ENCODE results near the gene CTBP2. TPM values are rescaled to one million over a fixed set of nuclear protein-coding genes. Genes with fewer than 3 reads are reported as not detected.

CTBP2 gene
- total RNA-seq, 4 donors from 2014 or later, result 41.8 to 55.9 (median 47.1) TPM

DNA sequence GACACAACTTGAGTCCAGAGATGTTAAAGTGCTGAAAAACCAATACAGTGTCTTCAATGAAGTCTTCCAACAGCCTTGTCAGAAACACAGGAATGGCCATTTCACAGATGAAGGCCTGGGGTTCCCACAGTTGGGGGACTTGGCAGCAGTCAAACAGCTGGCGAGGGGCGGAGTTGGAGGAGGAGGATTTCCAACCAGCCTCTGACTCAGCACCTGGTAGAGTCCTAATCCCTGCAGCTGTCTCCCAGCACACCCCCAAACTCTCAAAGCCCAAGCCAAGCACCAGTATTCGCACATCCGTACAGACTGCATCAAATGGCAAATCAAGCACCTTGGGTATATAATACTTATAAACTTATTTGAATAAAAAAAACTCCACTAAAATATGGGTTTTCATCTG lies 28.0 kb downstream of the CTBP2 start:
- intact Hi-C loops (cut with DNase I), result no loop called here
- whole genome bisulfite sequencing, 2 donors, result 86 to 89% methylated on average over 4 of the region's 4 CpGs
- TF ChIP-seq, protein P1, sequence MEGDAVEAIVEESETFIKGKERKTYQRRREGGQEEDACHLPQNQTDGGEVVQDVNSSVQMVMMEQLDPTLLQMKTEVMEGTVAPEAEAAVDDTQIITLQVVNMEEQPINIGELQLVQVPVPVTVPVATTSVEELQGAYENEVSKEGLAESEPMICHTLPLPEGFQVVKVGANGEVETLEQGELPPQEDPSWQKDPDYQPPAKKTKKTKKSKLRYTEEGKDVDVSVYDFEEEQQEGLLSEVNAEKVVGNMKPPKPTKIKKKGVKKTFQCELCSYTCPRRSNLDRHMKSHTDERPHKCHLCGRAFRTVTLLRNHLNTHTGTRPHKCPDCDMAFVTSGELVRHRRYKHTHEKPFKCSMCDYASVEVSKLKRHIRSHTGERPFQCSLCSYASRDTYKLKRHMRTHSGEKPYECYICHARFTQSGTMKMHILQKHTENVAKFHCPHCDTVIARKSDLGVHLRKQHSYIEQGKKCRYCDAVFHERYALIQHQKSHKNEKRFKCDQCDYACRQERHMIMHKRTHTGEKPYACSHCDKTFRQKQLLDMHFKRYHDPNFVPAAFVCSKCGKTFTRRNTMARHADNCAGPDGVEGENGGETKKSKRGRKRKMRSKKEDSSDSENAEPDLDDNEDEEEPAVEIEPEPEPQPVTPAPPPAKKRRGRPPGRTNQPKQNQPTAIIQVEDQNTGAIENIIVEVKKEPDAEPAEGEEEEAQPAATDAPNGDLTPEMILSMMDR (IDR thresholded peaks at IDR 0.05), result no peak
- TF ChIP-seq POLR2A (IDR thresholded peaks at IDR 0.05), result no peak

DNA sequence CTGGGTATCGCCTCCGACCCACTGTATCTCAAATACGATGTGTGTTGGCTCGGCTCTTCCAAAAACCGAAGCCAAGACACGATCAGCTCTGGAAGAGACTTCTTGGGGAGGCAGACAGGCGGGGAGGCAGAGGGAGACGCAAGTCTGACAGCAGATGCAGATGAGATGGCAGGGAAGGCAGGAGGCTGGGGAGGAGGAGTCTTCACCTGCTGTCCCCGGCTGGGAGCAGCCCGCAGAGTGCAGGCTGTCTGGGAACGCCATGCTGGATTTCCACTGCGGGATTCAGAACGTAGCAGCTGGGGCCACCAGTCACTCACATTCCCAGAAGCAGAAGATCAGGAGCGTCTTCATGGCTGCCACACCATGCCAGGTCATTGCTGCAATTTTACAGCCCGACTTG lies 29.4 kb downstream of the CTBP2 start:
- TF ChIP-seq, protein P1 (IDR thresholded peaks at IDR 0.05), result no peak
- no peak for TF ChIP-seq POLR2A (IDR thresholded peaks at IDR 0.05)
- intact Hi-C loops (cut with DNase I), result no loop called here
- Histone ChIP-seq H3K36me3 (peaks cover 0 to 56% (median 0%) of the 10 kb centered on the region in 3 donors), H3K4me1 (peaks cover 0 to 57% (median 5%) of the 10 kb centered on the region in 3 donors), H3K4me3 (no peak overlapping the region), H3K9me3 (no peaks in the 10 kb centered on the region), H3K27me3 (no peaks in the 10 kb centered on the region), H3K27ac (no peak overlapping the region)
- DNase-seq, result no peak
- 93 to 94% methylated on average over 13 to 14 of the region's 15 CpGs for WGBS, 2 donors

More for the DNA sequence above, 28.0 kb downstream of the CTBP2 start:
- H3K4me3 ChIP-seq, result no peak overlapping the region
- H3K36me3 ChIP-seq, result peaks cover 0 to 64% (median 0%) of the 10 kb centered on the region in 3 donors
- no peak overlapping the region for H3K27ac ChIP-seq
- H3K9me3 ChIP-seq, result no peaks in the 10 kb centered on the region
- peaks cover 0 to 52% (median 7%) of the 10 kb centered on the region in 3 donors for H3K4me1 ChIP-seq
- H3K27me3 ChIP-seq, result no peaks in the 10 kb centered on the region
- no peak for DNase-seq

DNA sequence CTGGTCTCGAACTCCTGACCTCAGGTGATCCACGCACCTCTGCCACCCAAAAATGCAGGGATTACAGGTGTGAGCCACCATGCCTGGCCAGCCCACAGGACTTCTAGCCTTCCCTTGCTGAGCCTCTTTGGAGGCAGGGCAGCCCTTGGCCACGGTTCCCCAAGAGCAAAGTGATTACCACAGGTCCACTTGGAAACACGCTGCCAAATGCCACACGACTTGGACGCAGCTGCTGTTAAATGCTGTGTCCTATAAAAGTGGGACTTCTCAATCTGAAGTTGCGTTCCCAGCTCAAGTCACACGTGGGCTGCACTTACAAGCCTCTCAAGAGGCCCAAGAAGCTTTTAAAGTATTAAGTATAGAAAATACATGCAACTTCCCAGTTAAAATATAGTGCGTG lies 30.1 kb downstream of the CTBP2 start:
- Histone ChIP-seq H3K4me3 (no peak overlapping the region), H3K27ac (no peak overlapping the region), H3K4me1 (peaks cover 0 to 57% (median 2%) of the 10 kb centered on the region in 3 donors), H3K27me3 (no peaks in the 10 kb centered on the region), H3K9me3 (no peaks in the 10 kb centered on the region), H3K36me3 (peaks cover 0 to 50% (median 0%) of the 10 kb centered on the region in 3 donors)
- TF ChIP-seq, protein P1 (IDR thresholded peaks at IDR 0.05), result no peak
- no peak for TF ChIP-seq POLR2A (IDR thresholded peaks at IDR 0.05)
- no peak for DNase-seq
- 89 to 92% methylated on average over 6 of the region's 9 CpGs for WGBS, 2 donors
- intact Hi-C loops (cut with DNase I), result no loop called here

DNA sequence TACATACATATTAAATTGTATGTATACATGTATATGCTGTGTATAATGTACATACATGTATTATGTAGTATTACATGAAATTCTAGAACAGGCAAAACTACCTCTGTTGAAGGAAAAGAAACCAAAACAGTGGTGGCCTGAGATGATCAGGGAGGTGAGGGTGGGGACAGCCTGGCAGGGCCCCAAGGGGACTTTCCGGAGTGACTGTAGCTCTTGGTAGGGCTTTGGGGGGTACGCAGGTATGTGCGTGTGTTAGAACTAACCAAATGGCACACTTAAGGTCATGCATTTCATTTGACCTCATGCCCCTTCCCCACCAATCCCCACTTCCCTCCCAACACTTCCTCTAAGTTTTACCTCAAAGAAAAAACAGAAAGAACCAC lies 31.3 kb downstream of the CTBP2 start:
- intact Hi-C loops (cut with DNase I), result no loop called here
- no peak overlapping the region for H3K27ac ChIP-seq
- peaks cover 5 to 61% (median 11%) of the 10 kb centered on the region in 3 donors for H3K4me1 ChIP-seq

DNA sequence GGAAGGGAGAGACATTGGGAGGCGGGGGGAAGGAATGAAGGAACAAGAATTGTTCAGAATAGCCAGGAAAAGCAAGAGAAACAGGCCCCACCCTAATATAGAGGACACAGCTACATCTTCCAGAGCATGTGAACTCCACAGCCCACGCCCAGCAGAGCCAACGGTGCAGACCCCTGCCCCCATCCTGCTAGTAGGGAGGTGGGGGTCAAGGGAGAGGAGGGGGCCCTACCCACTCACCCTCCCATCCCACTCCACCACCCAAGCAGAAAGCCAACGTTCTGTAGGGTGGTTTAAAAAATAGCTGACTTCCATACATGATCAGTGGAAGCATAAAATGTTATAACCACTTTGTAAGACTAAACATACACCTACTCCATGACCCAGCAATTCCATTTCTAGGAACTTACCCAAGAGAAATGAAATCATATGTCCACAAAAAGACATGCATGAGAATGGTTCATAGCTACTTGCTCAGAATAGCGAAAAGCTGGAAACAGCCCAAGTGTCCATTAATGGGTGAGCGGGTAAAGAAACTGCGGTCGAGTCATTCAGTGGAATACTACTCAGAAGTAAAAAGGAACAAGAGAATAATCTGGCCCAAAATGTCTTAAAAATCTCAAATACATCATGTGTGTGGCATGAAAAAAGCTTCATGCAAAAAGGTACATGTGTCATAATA lies 31.8 kb downstream of the CTBP2 start:
- intact Hi-C loops (cut with DNase I), result no loop called here
- Histone ChIP-seq H3K9me3 (no peaks in the 10 kb centered on the region), H3K27ac (no peak overlapping the region), H3K27me3 (no peaks in the 10 kb centered on the region), H3K4me3 (no peak overlapping the region), H3K4me1 (peaks cover 8 to 61% (median 16%) of the 10 kb centered on the region in 3 donors), H3K36me3 (peaks cover 0 to 45% (median 0%) of the 10 kb centered on the region in 3 donors)
- TF ChIP-seq POLR2A (IDR thresholded peaks at IDR 0.05), result no peak
- TF ChIP-seq, protein P1 (IDR thresholded peaks at IDR 0.05), result no peak
- 82 to 87% methylated on average over 8 of the region's 8 CpGs for WGBS, 2 donors
- no peak for DNase-seq

More for the DNA sequence above, 31.3 kb downstream of the CTBP2 start:
- DNase-seq, result no peak
- Histone ChIP-seq H3K4me3 (no peak overlapping the region), H3K36me3 (peaks cover 0 to 50% (median 0%) of the 10 kb centered on the region in 3 donors), H3K27me3 (no peaks in the 10 kb centered on the region), H3K9me3 (no peaks in the 10 kb centered on the region)
- WGBS, 2 donors, result 65 to 78% methylated on average over 3 of the region's 3 CpGs
- TF ChIP-seq, protein P1 (IDR thresholded peaks at IDR 0.05), result no peak
- TF ChIP-seq POLR2A (IDR thresholded peaks at IDR 0.05), result no peak
